Fibroblast of skin of left biceps (primary cell): ENCODE results near the gene KIF6.

Experiments
- DNase-seq, 2 experiments: peaks; one replicate each; pipeline ENCODE4 v3.0.0-alpha.2; 2013; ENCODE audit warnings: low read depth in 2 of 2

Gene KIF6

GRCh38 chr6:39665861-39666260, 59.3 kb downstream of the KIF6 start:
- DNase-seq = peak; percentile 29 to 47

- DNase-seq = no peak
These were observed 61.0 kb downstream of the KIF6 start for GRCh38 chr6:39664173-39664572.

- DNase-seq = peak in 1 of 2 experiments; percentile 12
These were observed 67.7 kb downstream of the KIF6 start for GRCh38 chr6:39657355-39658135.

- no peak for DNase-seq
These were observed 71.1 kb downstream of the KIF6 start for GRCh38 chr6:39654121-39654520.

- no peak for DNase-seq
These were observed 71.6 kb downstream of the KIF6 start for GRCh38 chr6:39653612-39654011.

DNA sequence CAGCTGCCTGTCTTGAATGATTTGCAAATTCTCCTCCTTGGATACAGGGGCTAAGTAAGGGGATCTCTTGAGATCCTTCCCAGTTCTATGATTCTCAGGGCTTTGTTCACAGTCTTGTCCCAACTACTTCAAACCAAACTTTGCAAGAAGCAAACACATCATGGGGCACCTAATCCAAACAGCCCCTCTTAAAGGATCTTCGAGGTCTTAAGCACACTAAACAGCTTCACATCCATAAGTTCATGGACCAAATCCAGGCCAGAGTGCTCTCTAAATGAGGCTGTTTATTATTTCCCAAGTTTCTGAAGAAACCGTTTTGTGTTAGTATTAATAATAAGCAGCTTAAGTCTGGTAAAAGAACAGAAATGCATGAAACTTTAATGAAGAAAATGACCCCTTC, 75.2 kb downstream of the KIF6 start:
- no peak for DNase-seq

DNA sequence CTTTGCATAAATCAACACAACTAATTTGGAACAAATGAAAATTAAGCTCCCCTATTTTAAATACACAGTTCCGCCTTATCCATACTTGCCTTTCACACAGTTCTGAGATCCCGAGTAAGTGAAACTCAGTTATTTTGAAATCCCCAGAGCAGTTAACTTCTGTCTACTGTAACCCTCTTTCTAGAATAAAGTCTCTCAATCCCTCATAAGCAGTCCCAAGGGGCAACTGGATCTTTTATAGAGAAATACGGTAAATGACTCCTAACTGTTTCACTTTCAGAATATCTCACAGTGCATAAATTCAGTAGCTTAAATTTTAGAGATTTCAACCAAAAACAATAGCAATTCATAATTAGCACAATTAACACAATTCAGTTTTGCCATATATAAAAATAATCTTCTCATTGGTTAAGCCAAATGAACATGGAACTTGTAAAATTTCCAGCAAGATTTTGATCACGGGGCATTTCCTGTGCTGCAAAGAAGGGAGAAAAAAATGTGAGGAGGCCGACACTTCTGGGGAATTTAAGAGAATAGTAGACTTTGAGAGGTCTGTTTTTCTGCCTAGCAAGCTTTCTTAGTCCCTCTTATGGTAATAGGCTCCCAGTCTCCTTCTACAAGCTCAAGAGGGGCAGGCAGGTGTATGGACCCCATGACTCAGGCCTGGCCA, 78.3 kb downstream of the KIF6 start:
- DNase-seq = no peak

- no peak for DNase-seq
These were observed 82.9 kb downstream of the KIF6 start for GRCh38 chr6:39642270-39642669.

DNA sequence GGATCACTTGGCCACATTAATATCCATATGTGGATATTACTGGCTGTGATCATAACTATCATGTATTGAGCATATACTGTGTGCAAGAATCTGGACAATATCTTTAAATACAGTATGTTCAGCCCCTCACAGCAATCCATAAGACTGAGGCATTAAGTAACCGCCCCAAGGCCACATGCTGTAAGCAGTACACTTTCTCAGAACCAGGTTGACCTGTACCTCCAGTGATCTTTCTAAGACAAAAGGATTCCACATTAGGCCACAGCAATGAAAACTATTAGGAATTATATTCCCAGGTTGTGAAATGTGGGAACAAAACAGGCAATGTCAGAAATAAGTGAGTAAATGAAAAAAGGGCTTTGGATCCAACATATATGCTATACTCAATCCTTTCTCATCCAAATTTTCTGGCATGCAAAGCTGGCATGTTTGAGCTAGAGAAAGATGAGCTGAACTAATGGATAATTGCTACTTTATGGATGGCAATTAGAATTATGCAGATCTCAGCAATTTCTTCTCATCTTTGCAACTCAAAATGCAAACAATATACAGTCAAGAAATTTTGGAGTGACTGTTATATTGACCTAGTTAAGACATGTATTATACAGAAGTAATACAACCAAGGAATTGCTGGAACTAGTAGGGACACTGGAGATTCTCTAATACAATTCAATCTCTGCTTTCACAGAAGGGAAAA, 86.9 kb downstream of the KIF6 start:
- no peak for DNase-seq

DNA sequence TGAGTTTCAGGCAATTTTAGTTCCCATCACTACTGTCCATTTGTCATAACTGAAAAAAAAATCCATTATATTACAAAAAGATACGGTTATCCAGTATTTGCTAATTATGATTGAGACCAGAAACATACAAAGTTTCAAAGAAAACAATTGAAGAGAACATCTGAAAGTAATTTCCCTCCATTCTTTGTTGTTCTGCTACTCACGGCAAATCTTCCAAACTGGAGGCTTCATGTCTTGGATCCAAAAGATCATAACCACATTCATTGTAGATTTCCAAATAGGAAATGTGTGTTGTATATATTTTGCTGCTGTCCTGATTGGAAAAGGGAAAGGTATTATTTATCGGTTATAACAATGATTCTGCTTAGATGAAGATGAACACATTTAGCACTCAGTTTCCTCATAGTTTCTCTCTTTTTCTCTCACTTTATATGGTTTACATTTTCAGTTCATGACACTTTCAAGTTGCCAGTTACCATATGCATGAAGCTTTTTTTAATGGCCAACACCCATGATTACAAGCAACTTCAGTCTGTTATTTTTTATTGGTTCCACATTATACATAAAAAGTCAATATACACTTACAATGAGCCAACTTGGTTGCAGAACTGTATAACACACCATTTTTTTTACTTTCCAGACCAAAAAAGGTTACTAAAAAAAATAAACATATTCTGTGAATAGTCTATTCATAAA, 90.4 kb downstream of the KIF6 start:
- no peak for DNase-seq

DNA sequence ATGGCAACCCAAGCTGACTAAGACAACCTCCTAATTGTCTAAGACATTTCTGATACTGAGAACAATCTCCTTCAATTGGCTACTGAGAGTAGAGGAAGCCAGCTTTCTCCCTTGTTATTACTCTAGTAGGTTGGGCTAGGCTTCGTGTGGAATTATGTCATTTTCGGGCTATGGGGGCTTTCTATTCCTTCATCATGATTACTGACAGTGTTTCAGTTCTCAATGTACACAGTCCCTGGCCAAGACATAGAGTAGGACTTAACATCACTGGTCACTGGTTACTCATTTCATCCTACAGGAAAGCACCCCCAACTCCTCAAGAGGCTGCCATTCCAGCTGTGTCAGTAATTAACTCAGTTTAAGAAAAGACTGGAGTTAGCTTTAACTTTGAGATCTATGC, 100.0 kb downstream of the KIF6 start:
- DNase-seq = no peak

DNA sequence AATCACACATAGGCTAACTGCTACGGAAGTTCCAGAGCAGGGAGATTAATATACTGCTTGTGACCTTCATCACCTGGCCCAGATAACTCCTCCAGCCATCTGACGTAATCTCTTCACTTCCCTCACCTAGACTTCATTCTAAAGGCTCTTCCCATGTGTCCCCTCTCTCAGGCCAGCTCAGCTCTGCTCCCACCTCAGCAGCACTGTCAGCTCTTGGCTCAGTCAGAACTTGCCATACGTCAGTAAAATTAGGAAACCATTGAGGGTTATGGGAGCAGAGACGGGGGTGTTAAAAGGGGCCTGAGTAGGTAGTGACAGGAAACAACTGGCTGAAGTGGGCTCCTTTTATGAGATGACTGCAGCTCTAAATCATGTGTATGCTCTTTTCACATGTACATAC, 101.5 kb downstream of the KIF6 start:
- no peak for DNase-seq

GRCh38 chr6:39617520-39617919, 107.7 kb downstream of the KIF6 start:
- DNase-seq = no peak

DNA sequence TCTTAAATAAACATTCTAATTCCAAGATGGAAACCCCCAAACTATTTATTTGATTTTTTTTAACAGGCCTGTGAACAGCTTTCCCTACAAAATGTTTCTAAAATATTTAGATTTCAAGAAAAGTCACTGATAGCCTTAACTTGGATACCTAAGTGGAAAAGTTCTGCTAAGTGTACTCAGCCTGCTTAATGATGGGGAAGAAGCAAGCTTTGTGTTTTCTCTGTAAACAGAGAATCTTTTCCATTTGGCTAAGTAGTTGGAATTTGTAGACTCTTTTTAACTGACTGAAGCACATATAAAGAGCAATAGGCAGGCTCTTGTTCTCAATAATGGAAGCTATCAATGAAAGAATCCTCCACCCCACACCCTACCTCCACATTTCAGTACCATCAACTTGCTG, 108.2 kb downstream of the KIF6 start:
- no peak for DNase-seq

DNA sequence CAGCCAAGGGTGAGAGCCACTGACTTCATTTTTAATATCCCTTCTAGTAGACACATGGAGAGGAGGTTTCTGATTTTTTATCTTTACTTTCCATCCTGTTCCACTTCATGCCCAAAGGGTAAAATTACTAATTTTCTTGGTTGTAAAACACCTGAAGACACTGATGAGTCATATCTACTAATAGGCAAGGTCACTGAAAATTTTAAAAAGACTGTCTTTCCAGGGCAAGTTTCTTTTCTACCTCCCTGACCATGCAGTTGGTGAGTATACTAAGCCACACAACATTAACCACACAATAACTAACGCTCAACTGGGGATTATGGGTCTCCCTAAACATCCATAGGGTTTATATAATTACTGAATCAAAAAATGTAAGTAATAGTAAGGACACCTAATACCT, 109.6 kb downstream of the KIF6 start:
- no peak for DNase-seq

- DNase-seq = no peak
These were observed 110.7 kb downstream of the KIF6 start for GRCh38 chr6:39614393-39614950.

- DNase-seq = no peak
These were observed 115.0 kb downstream of the KIF6 start for GRCh38 chr6:39610221-39610620.

GRCh38 chr6:39608652-39609345, 116.4 kb downstream of the KIF6 start:
- DNase-seq = no peak

GRCh38 chr6:39602601-39603519, 122.3 kb downstream of the KIF6 start:
- DNase-seq = no peak

DNA sequence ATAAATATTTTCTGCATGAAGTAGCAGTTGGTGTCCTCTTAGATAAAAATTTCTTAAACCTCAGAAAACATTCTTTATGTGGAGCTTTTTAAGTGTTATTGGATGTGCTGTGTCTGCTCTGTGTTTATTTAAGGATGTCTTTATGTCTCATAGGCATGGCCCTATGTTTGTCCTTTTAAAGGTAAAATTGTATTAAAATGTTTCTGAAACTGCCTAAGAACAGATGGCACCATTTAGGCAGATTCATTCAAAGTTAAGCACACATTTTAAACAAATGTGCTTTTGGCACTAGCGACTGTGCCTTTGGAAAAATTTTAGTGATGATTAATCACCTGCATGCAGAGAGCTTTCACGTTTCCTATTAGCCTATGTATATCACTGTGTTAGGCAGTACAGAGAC, 125.2 kb downstream of the KIF6 start:
- peak; percentile 42 for DNase-seq
